ENCODE results near the gene GPANK1. TPM values are rescaled to one million over a fixed set of nuclear protein-coding genes. Genes with fewer than 3 reads are reported as not detected.

The GPANK1 gene
- total RNA-seq, 2 donors from 2014 or later: 15.0 to 19.2 TPM

- no peaks in the 10 kb centered on the region for H3K36me3 ChIP-seq
- peaks cover 0 to 15% of the 10 kb centered on the region in 2 donors for H3K4me1 ChIP-seq (ENCODE audit: control insufficient read depth in 1 of 2, low read depth in 2 of 2)
- DNase-seq (ENCODE audit: low spot score) (no peak), ATAC-seq (ENCODE audit: insufficient number of reproducible peaks, low FRiP score, low read depth) (no peak)
- no peaks in the 10 kb centered on the region for H3K27me3 ChIP-seq (replicated peaks; ENCODE audit: insufficient read depth)
- no peak overlapping the region for H3K4me3 ChIP-seq
- TF ChIP-seq CTCF (IDR thresholded peaks at IDR 0.05): no peak
- no peaks in the 10 kb centered on the region for H3K9me3 ChIP-seq
- H3K27ac ChIP-seq: no peak overlapping the region
Measured at GRCh38 chr6:31677955-31678354, 13.2 kb upstream of the GPANK1 start.

DNA sequence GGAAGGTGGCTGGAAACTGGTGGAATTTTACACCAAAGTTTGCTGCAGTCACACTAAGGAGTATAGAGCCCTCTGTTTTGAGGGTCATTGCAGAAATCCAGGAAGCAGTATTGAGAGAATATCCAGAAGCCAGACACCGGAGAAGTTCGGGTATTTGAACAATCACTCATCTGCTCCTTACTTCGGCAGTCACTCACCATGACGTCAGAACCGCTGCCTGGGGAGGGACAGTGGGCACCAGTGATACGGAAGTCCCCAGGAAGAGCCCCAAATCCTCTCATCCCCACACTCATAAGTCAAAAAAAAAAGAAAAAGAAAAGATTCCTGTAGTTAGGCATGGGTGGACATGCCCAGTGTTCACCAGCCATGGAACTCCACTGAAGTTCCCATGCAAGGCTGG lies 12.1 kb upstream of the GPANK1 start:
- H3K4me3 ChIP-seq: no peak overlapping the region
- DNase-seq (ENCODE audit: low spot score) (no peak), ATAC-seq (ENCODE audit: insufficient number of reproducible peaks, low FRiP score, low read depth) (no peak)
- H3K36me3 ChIP-seq: peaks cover 10% of the 10 kb centered on the region
- peaks cover 0 to 15% of the 10 kb centered on the region in 2 donors for H3K4me1 ChIP-seq (ENCODE audit: control insufficient read depth in 1 of 2, low read depth in 2 of 2)
- no peaks in the 10 kb centered on the region for H3K9me3 ChIP-seq
- no peak for TF ChIP-seq CTCF (IDR thresholded peaks at IDR 0.05)
- no peaks in the 10 kb centered on the region for H3K27me3 ChIP-seq (replicated peaks; ENCODE audit: insufficient read depth)
- no peak overlapping the region for H3K27ac ChIP-seq

GRCh38 chr6:31676322-31676903 lies 11.6 kb upstream of the GPANK1 start:
- TF ChIP-seq CTCF (IDR thresholded peaks at IDR 0.05): no peak
- H3K4me1 ChIP-seq (ENCODE audit: control insufficient read depth in 1 of 2, low read depth in 2 of 2): peaks cover 0 to 11% of the 10 kb centered on the region in 2 donors
- no peak overlapping the region for H3K27ac ChIP-seq
- H3K36me3 ChIP-seq: peaks cover 15% of the 10 kb centered on the region
- no peak for ATAC-seq (ENCODE audit: insufficient number of reproducible peaks, low FRiP score, low read depth)
- no peaks in the 10 kb centered on the region for H3K27me3 ChIP-seq (replicated peaks; ENCODE audit: insufficient read depth)
- no peak for DNase-seq (ENCODE audit: low spot score)
- no peak overlapping the region for H3K4me3 ChIP-seq
- H3K9me3 ChIP-seq: no peaks in the 10 kb centered on the region

DNA sequence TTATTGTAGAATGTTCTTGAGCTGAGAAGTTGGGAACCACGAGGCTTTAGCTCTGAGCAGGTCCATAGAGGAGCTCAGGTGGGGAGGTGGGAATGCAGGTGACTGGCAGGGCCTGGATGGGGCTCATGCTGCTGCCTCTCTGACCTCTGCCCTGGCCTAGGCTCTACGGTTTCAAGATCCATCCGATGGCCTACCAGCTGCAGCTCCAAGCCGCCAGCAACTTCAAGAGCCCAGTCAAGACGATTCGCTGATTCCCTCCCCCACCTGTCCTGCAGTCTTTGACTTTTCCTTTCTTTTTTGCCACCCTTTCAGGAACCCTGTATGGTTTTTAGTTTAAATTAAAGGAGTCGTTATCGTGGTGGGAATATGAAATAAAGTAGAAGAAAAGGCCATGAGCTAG lies 4.9 kb upstream of the GPANK1 start, which contains the start of gene LY6G5B:
Gene LY6G5B, plus strand, starts transcription at position 301 of the 400 bp plus-strand sequence. CDS start 975 bp downstream, outside the sequence.
- no peaks in the 10 kb centered on the region for H3K9me3 ChIP-seq
- TF ChIP-seq CTCF (IDR thresholded peaks at IDR 0.05): no peak
- H3K4me1 ChIP-seq (ENCODE audit: control insufficient read depth in 1 of 2, low read depth in 2 of 2): peaks cover 9 to 24% of the 10 kb centered on the region in 2 donors
- no peaks in the 10 kb centered on the region for H3K27me3 ChIP-seq (replicated peaks; ENCODE audit: insufficient read depth)
- H3K4me3 ChIP-seq: no peak within 1 kb of the TSS
- DNase-seq (ENCODE audit: low spot score) (no peak), ATAC-seq (ENCODE audit: insufficient number of reproducible peaks, low FRiP score, low read depth) (no peak)
- H3K36me3 ChIP-seq: peaks cover 58% of the 10 kb centered on the region
- no peak within 1 kb of the TSS for H3K27ac ChIP-seq

GRCh38 chr6:31666337-31666965 lies 1.7 kb upstream of the GPANK1 start:
- ATAC-seq (ENCODE audit: insufficient number of reproducible peaks, low FRiP score, low read depth) (no peak), DNase-seq (ENCODE audit: low spot score) (no peak)
- Histone ChIP-seq H3K4me3 (peak overlapping the region; percentile 98), H3K9me3 (no peaks in the 10 kb centered on the region), H3K36me3 (peaks cover 43% of the 10 kb centered on the region), H3K4me1 (ENCODE audit: control insufficient read depth in 1 of 2, low read depth in 2 of 2) (peaks cover 16 to 49% of the 10 kb centered on the region in 2 donors), H3K27ac (peak overlapping the region; percentile 95 to 97), H3K27me3 (replicated peaks; ENCODE audit: insufficient read depth) (no peaks in the 10 kb centered on the region)
- no peak for TF ChIP-seq CTCF (IDR thresholded peaks at IDR 0.05)

Data from thoracic aorta (tissue), 2 donors.